DND-41 (cell line): ENCODE data around the gene EDIL3.
"Not testable (repeated sequence)": the region's sequence is repeated elsewhere in the genome, so short reads cannot be mapped to it uniquely, and the experiment has no call there.

Source experiments
- EZH2 ChIP-seq: IDR thresholded peaks from 3 replicates; pipeline ENCODE4 v1.6.1; 2012; ENCODE audit warnings: borderline replicate concordance, low read depth, mild to moderate bottlenecking, moderate library complexity, low read length, inconsistent platforms; ENCODE audit not compliant: severe bottlenecking
- TF ChIP-seq, protein P1 (sequence below): IDR thresholded peaks from 2 replicates; pipeline ENCODE4 v1.5.1; 2012; ENCODE audit warnings: borderline replicate concordance, low read length, moderate library complexity, mild to moderate bottlenecking; ENCODE audit not compliant: poor library complexity, severe bottlenecking; ENCODE audit errors: extremely low read depth

DNA sequence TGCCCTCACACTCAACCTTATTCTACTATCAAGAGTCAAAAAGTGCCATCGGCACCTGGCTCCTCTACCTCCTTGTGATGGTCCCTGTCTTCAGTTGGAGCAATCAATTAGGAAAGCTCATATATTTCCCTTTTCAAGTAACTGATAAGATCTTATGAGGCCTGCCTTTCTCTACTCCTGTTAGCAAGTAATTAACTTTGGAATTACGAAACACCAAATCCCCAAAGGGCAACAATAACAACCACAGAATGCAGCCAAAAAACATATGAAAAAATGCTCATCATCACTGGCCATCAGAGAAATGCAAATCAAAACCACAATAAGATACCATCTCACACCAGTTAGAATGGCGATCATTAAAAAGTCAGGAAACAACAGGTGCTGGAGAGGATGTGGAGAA is 366.2 kb downstream of the EDIL3 start:
- TF ChIP-seq, protein P1, sequence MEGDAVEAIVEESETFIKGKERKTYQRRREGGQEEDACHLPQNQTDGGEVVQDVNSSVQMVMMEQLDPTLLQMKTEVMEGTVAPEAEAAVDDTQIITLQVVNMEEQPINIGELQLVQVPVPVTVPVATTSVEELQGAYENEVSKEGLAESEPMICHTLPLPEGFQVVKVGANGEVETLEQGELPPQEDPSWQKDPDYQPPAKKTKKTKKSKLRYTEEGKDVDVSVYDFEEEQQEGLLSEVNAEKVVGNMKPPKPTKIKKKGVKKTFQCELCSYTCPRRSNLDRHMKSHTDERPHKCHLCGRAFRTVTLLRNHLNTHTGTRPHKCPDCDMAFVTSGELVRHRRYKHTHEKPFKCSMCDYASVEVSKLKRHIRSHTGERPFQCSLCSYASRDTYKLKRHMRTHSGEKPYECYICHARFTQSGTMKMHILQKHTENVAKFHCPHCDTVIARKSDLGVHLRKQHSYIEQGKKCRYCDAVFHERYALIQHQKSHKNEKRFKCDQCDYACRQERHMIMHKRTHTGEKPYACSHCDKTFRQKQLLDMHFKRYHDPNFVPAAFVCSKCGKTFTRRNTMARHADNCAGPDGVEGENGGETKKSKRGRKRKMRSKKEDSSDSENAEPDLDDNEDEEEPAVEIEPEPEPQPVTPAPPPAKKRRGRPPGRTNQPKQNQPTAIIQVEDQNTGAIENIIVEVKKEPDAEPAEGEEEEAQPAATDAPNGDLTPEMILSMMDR: not testable (repeated sequence)
- not testable (repeated sequence) for TF ChIP-seq EZH2
